Keratinocyte (primary cell): ENCODE data around the gene C10orf53.

Experiments
- CTCF ChIP-seq, 3 experiments: IDR thresholded peaks in 1 of 3; conservative IDR thresholded peaks in 1 of 3; optimal IDR thresholded peaks in 1 of 3; 2 replicates in 2 of 3; 3 replicates in 1 of 3; pipeline versions ENCODE3 to v1.5.1; 2011; ENCODE audit warnings: low read length in 3 of 3, mild to moderate bottlenecking in 3 of 3, moderate library complexity in 2 of 3, control low read depth in 1 of 3, inconsistent platforms in 1 of 3; ENCODE audit not compliant: insufficient read depth in 2 of 3; ENCODE audit errors: extremely low read depth in 1 of 3
- EZH2 ChIP-seq: IDR thresholded peaks from one replicate; pipeline ENCODE4 v1.6.1; 2012; ENCODE audit warnings: inconsistent platforms, mild to moderate bottlenecking, low read length, moderate library complexity

GRCh38 chr10:49739426-49739825 lies 60.0 kb downstream of the C10orf53 start:
- TF ChIP-seq CTCF (optimal IDR thresholded peaks at IDR 0.05 in 1 of 3, IDR thresholded peaks at IDR 0.05 in 1 of 3, conservative IDR thresholded peaks at IDR 0.05 in 1 of 3; ENCODE audit: extremely low read depth in 1 of 3, insufficient read depth in 2 of 3, low read length in 3 of 3) (no peak), EZH2 (no peak)
